ENCODE measurements around the gene MOCS1. TPM values are rescaled to one million over a fixed set of nuclear protein-coding genes. Genes with fewer than 3 reads are reported as not detected.

MOCS1 gene
- 5.9 TPM for total RNA-seq

DNA sequence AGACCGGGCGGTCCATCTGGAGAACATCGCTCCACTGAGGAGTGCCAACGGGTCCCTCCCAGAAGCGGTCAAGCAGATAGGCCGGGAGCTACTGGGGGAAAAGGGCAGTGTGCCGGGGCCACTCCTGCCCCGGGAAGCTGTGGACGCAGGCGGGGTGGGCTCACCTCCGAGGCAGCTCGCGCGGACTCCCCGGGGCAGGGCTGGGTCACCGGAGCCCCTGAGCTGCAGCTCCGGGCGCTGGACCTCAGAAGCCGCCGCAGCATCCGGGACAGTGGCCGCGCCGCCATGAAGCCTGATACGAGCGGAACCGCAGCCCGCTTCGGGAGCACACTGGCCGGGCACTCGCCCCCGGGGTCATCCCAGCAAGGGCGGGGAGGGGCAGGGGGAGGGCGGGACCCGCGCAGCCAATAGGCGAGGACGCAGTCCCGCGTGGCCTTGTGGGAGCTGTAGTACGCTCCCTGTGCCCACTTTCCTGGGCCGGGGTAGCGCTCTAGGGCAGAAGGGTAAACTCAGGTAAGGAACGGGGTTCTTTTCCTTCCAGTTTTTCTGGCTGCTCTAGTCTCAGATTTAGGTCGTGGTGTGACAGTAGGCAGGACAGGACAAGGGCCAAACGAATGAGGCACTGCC lies at the start of gene MOCS1:
Gene MOCS1, minus strand, starts transcription at position 332 of the 627 bp plus-strand sequence. Its CDS starts 45 bp downstream, at position 287.

Other genes starting within 250 kb of the MOCS1 start
- 2.2 TPM for gene KIF6, start 209.1 kb downstream of the MOCS1 start, total RNA-seq
- gene DAAM2, start 142.1 kb downstream of the MOCS1 start, total RNA-seq = 14.1 TPM

All from parietal lobe (tissue), 1 donor.